ENCODE measurements around the gene HEPN1. TPM values are rescaled to one million over a fixed set of nuclear protein-coding genes. Genes with fewer than 3 reads are reported as not detected.

The HEPN1 gene
- total and polyA plus RNA-seq, 2 of the 8 experiments (the other 6 are each of a cell fraction or from before 2014, with no cell fraction given): not detected

- TF ChIP-seq KDM4A (IDR thresholded peaks at IDR 0.05; ENCODE audit: low read depth, low read length, severe bottlenecking): peak; percentile 94
- no peak for TF ChIP-seq GTF2F1 (IDR thresholded peaks at IDR 0.05; ENCODE audit: borderline replicate concordance, low read depth, low read length)
- TF ChIP-seq TEAD4 (IDR thresholded peaks at IDR 0.05; ENCODE audit: low read depth, low read length): peak; percentile 64; the same call in 1 of the 2 replicates
- 0 out of 2 replicates have a peak, but pooled peaks have one; percentile 26 for TF ChIP-seq PHF8 (conservative IDR thresholded peaks at IDR 0.05; ENCODE audit: low read depth, low read length)
- peak; percentile 94 for TF ChIP-seq MAX (IDR thresholded peaks at IDR 0.05)
- TF ChIP-seq POLR2AphosphoS5 (IDR thresholded peaks at IDR 0.05; ENCODE audit: low read depth, low read length): no peak
- TF ChIP-seq FOSL1 (IDR thresholded peaks at IDR 0.05; ENCODE audit: insufficient read depth, low read depth, low read length): no peak
- peak; percentile 43 for TF ChIP-seq ASH2L (IDR thresholded peaks at IDR 0.05; ENCODE audit: low read length)
- no peak; a peak in 2 of 4 replicates for TF ChIP-seq RAD21 (IDR thresholded peaks at IDR 0.05 in 1 of 2, conservative IDR thresholded peaks at IDR 0.05 in 1 of 2; ENCODE audit: low read depth in 2 of 2, low read length in 2 of 2)
- TF ChIP-seq GABPA (IDR thresholded peaks at IDR 0.05; ENCODE audit: borderline replicate concordance, insufficient read depth, low read length): no peak
- no peak for TF ChIP-seq TBP (IDR thresholded peaks at IDR 0.05; ENCODE audit: low read depth, low read length)
These were observed 2.0 kb downstream of the HEPN1 start (continued) for GRCh38 chr11:124920870-124921609.
